ENCODE measurements around the gene CAMTA1.

The CAMTA1 gene

DNA sequence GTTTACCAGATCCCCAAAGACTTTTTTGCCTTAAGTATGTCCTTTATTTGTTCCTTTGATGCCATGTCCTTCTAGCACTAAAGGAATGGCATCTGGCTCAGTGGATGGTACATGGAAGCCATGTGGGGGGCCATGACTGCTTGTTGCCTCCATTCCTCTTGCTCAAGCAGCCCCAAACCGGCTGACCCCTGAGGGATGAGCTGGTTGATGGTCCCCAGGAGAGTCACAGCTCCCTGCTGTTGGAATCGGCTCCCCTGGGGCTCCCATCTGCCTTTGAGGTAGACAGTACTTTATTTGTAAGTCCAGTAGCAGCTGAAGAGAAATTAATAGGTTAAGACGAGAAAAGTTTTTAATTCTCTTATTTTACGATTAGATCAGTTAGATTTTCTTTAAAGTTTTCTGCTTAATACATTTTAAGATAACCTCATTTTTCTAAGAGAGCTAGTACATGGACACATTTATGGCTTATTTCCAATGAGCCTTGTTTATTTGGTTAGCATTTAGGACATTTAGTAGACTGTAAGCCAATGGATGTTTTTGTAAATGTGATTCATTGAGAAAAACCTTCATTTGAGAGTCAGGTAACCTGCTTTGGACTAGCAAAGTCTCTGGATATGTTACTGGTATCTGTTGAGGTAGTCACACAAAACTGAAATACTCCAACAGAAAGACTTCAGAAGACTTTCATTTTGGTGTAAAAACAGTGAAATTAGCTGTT lies 88.2 kb downstream of the CAMTA1 start:
- no peak for DNase-seq (ENCODE audit: low read depth in 2 of 2)

- no peak for DNase-seq (ENCODE audit: low read depth in 2 of 2)
Observed at GRCh38 chr1:6874298-6874697, 89.0 kb downstream of the CAMTA1 start.

DNA sequence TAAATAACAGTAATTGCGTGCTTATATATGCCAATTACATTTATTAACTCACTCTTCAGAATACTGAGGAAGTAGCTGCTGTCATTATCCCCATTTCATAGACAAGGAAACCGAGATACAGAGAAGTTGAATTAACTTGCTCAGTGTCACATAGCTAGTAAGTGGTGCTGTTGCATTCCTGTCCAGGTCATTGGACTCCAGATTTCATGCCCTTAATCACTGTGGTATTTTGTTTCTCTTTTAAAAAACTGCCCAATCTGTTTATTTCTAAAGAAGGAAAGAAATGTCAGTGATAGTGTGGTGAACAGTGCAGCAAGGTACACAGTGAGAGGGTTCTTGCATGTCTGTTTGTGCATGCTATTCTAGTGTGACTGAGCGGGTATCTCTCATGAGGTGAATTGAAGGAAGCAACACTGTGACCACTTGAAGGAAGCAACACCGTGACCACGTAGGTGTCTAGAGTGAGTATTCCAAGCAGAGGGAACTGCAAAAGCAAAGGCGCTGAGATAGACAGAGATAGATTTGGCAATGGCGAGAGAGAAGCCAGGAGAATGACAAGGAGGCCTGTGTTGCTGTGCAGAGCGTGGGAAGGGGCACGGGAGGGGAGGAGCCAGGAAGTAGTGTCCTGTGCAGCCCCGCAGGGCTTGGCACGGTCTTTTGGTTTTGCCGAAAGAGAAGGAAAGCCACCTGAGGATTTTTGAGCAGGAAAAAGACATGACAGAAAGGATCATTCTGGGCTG lies 95.9 kb downstream of the CAMTA1 start:
- DNase-seq (ENCODE audit: low read depth in 2 of 2) = no peak

DNA sequence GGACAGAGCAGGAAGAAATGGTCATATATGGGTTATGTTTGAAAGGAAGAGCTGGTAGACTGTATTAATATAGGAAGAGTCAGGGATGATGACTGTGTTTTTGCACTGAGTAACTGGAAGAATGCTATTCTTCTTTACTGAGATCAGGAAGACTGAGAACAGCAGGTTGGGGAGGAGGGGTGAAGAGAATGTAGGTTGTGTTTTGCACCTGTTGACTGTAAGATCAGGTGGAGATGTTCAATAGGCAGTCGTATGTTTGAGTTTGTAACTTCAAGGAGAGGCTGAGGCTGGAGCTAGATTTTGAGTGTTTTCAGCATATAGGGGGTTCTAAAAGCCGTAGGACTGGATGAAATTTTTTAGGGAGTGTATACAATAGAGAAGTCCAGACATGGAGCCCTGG lies 97.2 kb downstream of the CAMTA1 start:
- DNase-seq (ENCODE audit: low read depth in 2 of 2) = no peak

GRCh38 chr1:6884652-6885153 lies 99.4 kb downstream of the CAMTA1 start:
- no peak for DNase-seq (ENCODE audit: low read depth in 2 of 2)

- no peak for DNase-seq (ENCODE audit: low read depth in 2 of 2)
Observed at GRCh38 chr1:6885426-6885825, 100.2 kb downstream of the CAMTA1 start.

GRCh38 chr1:6886523-6886922 lies 101.3 kb downstream of the CAMTA1 start:
- DNase-seq (ENCODE audit: low read depth in 2 of 2) = no peak

GRCh38 chr1:6888268-6888667 lies 103.0 kb downstream of the CAMTA1 start:
- no peak for DNase-seq (ENCODE audit: low read depth in 2 of 2)

- no peak for DNase-seq (ENCODE audit: low read depth in 2 of 2)
Observed at GRCh38 chr1:6888870-6889269, 103.6 kb downstream of the CAMTA1 start.

- DNase-seq (ENCODE audit: low read depth in 2 of 2) = peak; percentile 7 to 18
Observed at GRCh38 chr1:6889875-6890480, 104.7 kb downstream of the CAMTA1 start.

DNA sequence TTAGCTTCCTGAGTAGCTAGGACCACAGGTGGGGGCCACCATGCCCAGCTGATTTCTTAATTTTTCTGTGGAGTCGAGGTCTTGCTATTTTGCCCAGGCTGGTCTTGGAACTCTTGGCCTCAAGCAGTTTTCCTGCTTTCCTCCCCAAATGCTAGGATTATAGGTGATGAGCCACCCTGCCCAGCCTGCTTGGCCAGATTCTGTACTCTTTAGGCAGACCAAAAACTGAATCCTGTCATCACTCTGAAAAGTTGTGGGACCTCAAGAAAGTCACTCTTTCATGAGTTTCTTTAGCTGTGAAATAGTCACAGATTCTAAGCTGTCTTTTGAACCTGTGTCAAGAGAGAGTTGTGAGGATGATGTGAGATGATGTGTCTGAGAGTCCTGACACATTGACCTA lies 105.4 kb downstream of the CAMTA1 start:
- DNase-seq (ENCODE audit: low read depth in 2 of 2) = no peak

- no peak for DNase-seq (ENCODE audit: low read depth in 2 of 2)
Observed at GRCh38 chr1:6891781-6892579, 106.7 kb downstream of the CAMTA1 start.

DNA sequence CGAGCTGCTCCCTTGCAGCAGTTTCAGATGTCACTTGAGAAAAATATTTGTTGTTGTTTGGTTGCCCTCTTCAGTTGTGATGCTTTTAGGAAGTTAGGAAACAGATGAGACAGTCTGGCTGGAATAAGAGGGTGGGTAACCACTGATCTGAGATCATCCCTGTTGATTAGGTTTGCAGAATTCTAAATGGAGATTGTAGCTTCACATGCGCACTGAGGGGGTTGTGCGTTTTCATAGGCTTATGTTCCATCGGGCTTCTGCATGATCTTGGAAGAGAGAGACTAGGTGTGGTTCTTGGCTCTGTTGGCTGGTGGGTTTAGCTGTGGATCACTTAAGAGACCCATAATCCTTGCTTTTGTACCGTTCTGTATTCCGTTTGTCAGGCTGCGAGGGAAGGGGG lies 108.1 kb downstream of the CAMTA1 start:
- no peak for DNase-seq (ENCODE audit: low read depth in 2 of 2)

DNA sequence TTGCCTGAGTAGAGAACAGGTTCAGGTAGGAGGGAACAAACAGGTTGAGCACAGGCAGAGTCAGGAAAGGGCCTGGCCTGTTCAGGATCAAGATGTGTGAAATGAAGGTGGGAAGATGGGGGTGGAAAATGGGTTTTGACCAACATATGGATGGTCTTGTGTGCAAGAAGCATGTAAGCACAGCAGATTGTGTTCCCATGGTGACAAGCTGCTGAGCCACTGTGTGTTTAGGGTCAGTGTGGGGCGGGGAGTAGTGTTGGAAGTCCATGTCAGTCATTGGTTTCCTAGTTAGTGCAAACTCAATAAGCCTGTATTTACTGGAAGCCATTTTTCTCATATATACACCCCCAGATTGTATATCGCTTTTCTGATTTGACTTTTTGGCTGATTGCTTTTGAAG lies 111.9 kb downstream of the CAMTA1 start:
- DNase-seq (ENCODE audit: low read depth in 2 of 2) = no peak

DNA sequence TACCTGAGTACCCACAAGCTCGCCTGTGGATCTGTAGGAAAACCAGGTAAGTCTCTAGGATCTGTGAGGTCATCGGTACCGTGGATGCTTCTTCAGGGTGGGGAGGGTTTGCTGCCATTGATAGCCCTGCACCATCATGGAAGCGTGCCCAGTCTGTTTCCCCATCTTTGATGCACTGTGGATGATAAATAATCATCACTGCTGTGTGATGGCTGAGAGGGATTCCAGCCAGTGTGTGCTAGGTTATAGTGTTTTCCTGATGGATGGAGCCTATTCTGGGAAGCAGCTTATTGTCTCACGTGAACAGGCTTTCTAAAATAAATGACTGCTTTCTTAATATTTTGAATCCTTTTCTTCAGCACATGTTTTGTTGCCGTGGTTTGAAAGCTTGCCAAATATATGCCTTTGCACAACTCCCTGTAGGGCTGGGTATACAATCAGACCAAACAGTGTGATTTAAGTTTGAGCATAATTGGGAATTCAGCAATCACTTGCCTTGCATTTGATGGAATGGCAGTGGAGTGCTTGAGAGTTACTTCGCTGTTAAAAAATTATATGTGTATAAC lies 113.8 kb downstream of the CAMTA1 start:
- DNase-seq (ENCODE audit: low read depth in 2 of 2) = no peak

DNA sequence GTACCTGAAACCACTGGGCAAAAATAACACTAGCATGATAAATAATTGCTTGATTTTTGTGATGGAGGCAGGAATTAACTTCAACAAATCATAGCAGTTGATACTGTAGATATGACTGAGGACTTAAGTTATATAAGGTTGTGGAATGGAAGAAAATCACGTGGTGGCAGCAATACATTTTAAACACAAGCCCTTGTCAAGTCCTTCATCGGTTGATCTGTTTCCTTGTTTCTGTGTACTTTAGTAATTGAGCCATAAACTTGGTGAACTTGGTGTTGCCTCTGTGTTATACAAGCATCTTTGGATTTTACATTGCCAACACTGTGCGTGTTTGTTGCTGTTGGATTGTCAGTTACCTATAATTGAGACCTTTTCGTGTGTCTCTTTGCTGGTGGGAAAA lies 114.4 kb downstream of the CAMTA1 start:
- DNase-seq (ENCODE audit: low read depth in 2 of 2) = no peak

- no peak for DNase-seq (ENCODE audit: low read depth in 2 of 2)
Observed at GRCh38 chr1:6902153-6902552, 116.9 kb downstream of the CAMTA1 start.

GRCh38 chr1:6904476-6905170 lies 119.4 kb downstream of the CAMTA1 start:
- DNase-seq (ENCODE audit: low read depth in 2 of 2) = no peak

DNA sequence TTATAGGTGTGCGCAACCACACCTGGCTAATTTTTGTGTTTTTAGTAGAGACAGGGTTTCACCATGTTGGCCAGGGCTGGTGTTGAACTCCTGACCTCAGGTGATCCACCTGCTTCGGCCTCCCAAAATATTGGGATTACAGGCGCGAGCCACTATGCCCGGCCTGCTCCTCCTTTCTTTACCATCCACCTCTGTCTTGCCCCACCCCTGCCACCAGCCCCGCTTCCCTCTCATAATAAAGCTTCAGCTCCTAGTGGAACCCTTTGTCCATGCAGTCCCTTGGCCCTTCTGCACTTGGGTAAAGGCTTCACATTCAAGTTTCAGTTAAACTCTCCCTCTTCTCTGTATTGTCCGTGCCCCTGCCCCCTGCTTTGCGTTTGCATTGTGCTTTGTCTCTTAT lies 120.1 kb downstream of the CAMTA1 start:
- DNase-seq (ENCODE audit: low read depth in 2 of 2) = no peak

DNA sequence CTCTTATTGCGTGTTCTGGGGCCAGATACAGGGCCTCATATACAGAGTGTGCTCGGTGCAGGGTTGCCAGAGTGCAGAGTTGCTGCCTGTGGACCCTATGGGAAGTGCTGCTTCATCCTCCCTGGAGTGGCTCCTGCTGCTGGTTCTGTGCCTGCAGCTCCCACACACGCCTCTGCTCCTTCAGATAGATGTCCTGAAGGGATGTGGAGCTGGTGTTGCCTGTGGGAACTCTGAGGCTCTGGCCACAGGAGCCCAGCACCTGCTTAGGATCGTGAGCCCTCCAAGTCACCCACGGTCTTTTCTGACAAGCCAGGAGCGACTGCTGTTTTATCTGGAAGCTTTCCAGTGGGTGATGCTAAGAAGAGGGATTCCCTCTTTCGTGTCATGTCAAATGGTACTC lies 120.5 kb downstream of the CAMTA1 start:
- no peak for DNase-seq (ENCODE audit: low read depth in 2 of 2)

- no peak for DNase-seq (ENCODE audit: low read depth in 2 of 2)
Observed at GRCh38 chr1:6906783-6907182, 121.5 kb downstream of the CAMTA1 start.
